Bronchial epithelial cell (primary cell): Measurements from ENCODE around the gene TMTC1. TPM values are rescaled to one million over a fixed set of nuclear protein-coding genes. Genes with fewer than 3 reads are reported as not detected.

Source experiments
- DNase-seq: peaks from one replicate; pipeline ENCODE4 v3.0.0-alpha.2; 2010; ENCODE audit warnings: low read depth
- FAIRE-seq: peaks from 2 replicates; lab custom pipeline; 2011; peaks lifted over from hg19 to GRCh38; lab: Jason Lieb, UNC
- H3K27me3 ChIP-seq: 2 replicates; pipeline ENCODE4 v1.5.1; 2011; ENCODE audit warnings: low read length; ENCODE audit not compliant: control insufficient read depth, insufficient read depth
- H3K36me3 ChIP-seq: 2 replicates; pipeline ENCODE4 v1.5.1; 2011; ENCODE audit warnings: low read length; ENCODE audit not compliant: control insufficient read depth, insufficient read depth
- H3K4me3 ChIP-seq: 2 replicates; pipeline ENCODE4 v1.5.1; 2011; ENCODE audit warnings: mild to moderate bottlenecking, low read depth, low read length, control low read depth
- total RNA-seq: library from RNA; depleted of rRNA; stranded (reverse); fragments of >200 nt; gene quantifications from 2 replicates; pipeline ENCODE4 v1.2.1, GENCODE V29; 2014
- TF ChIP-seq, protein P1 (sequence below): IDR thresholded peaks from 2 replicates; pipeline ENCODE4 v1.5.1; 2011; ENCODE audit warnings: mild to moderate bottlenecking, moderate library complexity, low read length, control low read depth, inconsistent platforms; ENCODE audit not compliant: insufficient read depth, severe bottlenecking

Gene TMTC1
- total RNA-seq, 1 donor from 2014 or later: 4.5 TPM

- H3K27me3 ChIP-seq: no peaks in the 10 kb centered on the region
- TF ChIP-seq, protein P1, sequence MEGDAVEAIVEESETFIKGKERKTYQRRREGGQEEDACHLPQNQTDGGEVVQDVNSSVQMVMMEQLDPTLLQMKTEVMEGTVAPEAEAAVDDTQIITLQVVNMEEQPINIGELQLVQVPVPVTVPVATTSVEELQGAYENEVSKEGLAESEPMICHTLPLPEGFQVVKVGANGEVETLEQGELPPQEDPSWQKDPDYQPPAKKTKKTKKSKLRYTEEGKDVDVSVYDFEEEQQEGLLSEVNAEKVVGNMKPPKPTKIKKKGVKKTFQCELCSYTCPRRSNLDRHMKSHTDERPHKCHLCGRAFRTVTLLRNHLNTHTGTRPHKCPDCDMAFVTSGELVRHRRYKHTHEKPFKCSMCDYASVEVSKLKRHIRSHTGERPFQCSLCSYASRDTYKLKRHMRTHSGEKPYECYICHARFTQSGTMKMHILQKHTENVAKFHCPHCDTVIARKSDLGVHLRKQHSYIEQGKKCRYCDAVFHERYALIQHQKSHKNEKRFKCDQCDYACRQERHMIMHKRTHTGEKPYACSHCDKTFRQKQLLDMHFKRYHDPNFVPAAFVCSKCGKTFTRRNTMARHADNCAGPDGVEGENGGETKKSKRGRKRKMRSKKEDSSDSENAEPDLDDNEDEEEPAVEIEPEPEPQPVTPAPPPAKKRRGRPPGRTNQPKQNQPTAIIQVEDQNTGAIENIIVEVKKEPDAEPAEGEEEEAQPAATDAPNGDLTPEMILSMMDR: no peak
- DNase-seq: no peak
- no peak for FAIRE-seq
- no peak overlapping the region for H3K4me3 ChIP-seq
- no peaks in the 10 kb centered on the region for H3K36me3 ChIP-seq
Observed at GRCh38 chr12:29589286-29589820, 194.4 kb downstream of the TMTC1 start.

DNA sequence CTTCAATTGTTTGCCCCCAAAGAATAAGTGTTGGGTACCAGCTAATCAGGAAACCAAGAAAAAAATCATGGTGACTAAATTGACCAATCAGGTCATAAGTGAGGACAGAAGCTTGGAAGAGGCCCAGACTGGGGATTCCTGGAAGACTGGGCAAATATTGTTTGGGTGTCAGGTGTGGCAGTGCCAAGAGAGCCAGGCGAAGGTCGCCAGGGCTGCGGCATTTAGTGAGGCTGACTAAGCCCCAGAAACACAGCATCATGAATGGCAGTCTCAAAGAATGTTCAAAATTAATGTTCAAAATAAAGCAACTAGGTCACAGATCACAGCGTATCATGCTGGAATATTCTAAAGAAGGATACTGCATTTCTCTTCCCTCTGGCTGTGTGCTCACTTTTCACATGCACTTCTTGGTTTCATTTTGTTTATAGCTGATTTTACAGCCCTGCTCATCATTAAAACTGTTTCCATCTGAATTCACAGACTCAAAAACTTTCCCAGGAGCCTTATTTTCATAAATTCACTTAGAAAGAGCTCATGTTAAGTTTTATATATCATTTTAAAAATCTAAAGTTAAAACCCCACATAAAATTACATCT lies 201.0 kb downstream of the TMTC1 start:
- no peak for FAIRE-seq
- no peak for DNase-seq
- Histone ChIP-seq H3K36me3 (no peaks in the 10 kb centered on the region), H3K27me3 (no peaks in the 10 kb centered on the region), H3K4me3 (no peak overlapping the region)
- TF ChIP-seq, protein P1: no peak

DNA sequence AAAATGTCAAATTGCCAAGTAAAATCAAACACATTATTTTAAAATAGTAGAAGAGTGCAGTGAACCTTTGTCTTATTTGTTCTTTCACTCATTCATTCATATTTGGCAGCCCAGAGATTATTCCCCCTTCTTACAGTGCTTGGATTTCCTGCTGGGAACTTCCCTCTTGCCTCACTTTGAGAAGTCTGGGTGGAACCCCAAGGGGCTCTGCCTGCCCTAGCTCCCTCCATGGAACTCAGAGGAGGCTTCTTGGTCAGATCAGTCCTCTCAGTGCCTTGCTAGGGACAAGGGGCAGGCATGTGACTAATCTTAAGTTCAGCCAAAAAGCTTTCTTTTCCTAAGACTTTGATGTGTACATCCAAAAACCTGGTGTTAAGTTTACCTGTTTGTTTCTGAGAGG lies 201.6 kb downstream of the TMTC1 start:
- H3K36me3 ChIP-seq: no peaks in the 10 kb centered on the region
- TF ChIP-seq, protein P1: no peak
- H3K27me3 ChIP-seq: no peaks in the 10 kb centered on the region
- no peak for DNase-seq
- FAIRE-seq: no peak
- H3K4me3 ChIP-seq: no peak overlapping the region

DNA sequence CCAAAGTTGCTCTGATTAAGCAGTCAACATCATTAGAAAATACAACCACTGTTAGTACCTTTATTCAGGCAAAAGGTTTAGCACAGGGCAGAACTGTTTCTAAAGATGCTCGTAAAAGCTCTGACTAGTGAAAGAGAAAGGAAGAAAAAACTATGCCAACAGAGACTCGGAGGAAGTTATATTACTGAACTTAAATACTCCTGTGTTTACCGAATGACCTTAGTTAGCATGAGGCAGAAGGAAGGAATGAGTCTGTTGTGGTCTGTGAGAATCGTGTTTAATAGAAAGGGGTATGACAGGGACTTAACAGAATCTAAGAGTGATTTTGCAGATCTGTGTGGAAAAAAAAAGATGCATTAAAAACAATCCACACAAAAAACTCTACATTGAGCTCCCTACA lies 202.1 kb downstream of the TMTC1 start:
- TF ChIP-seq, protein P1: no peak
- H3K36me3 ChIP-seq: no peaks in the 10 kb centered on the region
- DNase-seq: no peak
- no peak overlapping the region for H3K4me3 ChIP-seq
- H3K27me3 ChIP-seq: no peaks in the 10 kb centered on the region
- FAIRE-seq: no peak

- Histone ChIP-seq H3K27me3 (no peaks in the 10 kb centered on the region), H3K4me3 (no peak overlapping the region), H3K36me3 (no peaks in the 10 kb centered on the region)
- DNase-seq (no peak), FAIRE-seq (no peak)
- TF ChIP-seq, protein P1: no peak
Observed at GRCh38 chr12:29580971-29581370, 202.8 kb downstream of the TMTC1 start.

DNA sequence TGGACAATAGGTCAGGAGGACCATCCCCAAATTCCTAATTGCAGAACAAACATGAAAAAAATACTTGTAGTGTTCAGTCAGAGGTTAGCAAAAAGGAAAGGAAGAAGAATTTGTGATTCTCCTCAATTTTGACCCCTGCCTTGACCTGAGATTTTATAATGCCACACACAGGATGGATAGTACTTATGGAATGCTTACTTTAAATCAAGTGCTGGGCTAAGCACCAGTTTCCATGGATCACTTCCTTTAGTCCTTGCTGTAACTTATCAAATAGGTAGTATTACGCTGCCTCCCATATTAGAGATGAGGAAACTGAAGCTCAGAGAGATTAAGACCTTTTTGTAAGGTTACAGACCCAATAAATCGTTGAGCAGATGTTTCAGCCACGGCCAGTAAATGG lies 205.0 kb downstream of the TMTC1 start:
- Histone ChIP-seq H3K4me3 (no peak overlapping the region), H3K27me3 (no peaks in the 10 kb centered on the region), H3K36me3 (no peaks in the 10 kb centered on the region)
- TF ChIP-seq, protein P1: no peak
- FAIRE-seq (no peak), DNase-seq (no peak)
